HFFc6 (cell line): ENCODE results near the gene PIGX. TPM values are rescaled to one million over a fixed set of nuclear protein-coding genes. Genes with fewer than 3 reads are reported as not detected.

Source experiments
- DNase-seq: peaks from one replicate; pipeline ENCODE4 v3.0.0-alpha.2; 2018
- H3K27ac Mint-ChIP-seq: 2 replicates; pipeline ENCODE4 v1.8.0; 2020; ENCODE audit warnings: mild to moderate bottlenecking, mixed read lengths
- H3K27me3 Mint-ChIP-seq: 2 replicates; pipeline ENCODE4 v1.8.0; 2021; ENCODE audit warnings: mild to moderate bottlenecking, moderate library complexity, mixed read lengths; ENCODE audit not compliant: insufficient read depth
- H3K36me3 Mint-ChIP-seq: 2 replicates; pipeline ENCODE4 v1.8.0; 2021; ENCODE audit warnings: low read depth, mixed read lengths
- H3K4me1 Mint-ChIP-seq: 2 replicates; pipeline ENCODE4 v1.8.0; 2020; ENCODE audit warnings: low read depth, mixed read lengths
- H3K4me3 Mint-ChIP-seq: 2 replicates; pipeline ENCODE4 v1.8.0; 2020; ENCODE audit warnings: mild to moderate bottlenecking, moderate library complexity, mixed read lengths
- H3K9me3 Mint-ChIP-seq: 2 replicates; pipeline ENCODE4 v1.8.0; 2020; ENCODE audit warnings: mild to moderate bottlenecking, mixed read lengths
- total RNA-seq, 6 experiments: library from RNA; stranded (reverse); fragmentation: NEBNext Ultra II Directional; extraction: Animal tissue kit (Norgen Biotek cat#: 25700); gene quantifications; 2 replicates in 1 of 6; 3 replicates in 5 of 6; pipeline ENCODE4 v1.2.3, GENCODE V29; 2021
- TF ChIP-seq, protein P1 (sequence below): fragments of 200-600 bp; sonication (generic); IDR thresholded peaks from 2 replicates; pipeline ENCODE4 v1.5.0; 2021; ENCODE audit warnings: antibody characterized with exemption, mild to moderate bottlenecking

Gene PIGX
- total RNA-seq, 6 experiments from 2014 or later: 19.6 to 25.0 (median 24.2) TPM

DNA sequence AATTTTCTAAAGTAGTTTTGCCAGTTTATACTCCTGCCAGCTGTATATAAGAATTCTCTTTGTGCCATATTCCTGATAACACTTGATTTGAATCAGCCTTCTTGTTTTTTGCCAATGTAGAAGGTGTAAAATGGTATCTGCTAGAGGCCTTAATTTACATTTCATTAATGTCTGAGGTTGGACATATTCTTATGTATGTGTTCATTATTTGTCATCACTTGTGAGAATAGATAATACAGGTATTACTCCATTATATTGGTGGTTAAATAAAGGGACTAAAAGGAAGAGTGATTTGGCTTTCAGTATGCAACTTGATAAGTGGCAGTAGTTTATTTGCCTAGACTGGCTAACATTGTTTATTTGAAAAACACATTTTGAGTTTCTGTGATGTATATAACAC lies 53.3 kb downstream of the PIGX start:
- Mint-ChIP-seq H3K4me3 (no peak overlapping the region), H3K27ac (no peak overlapping the region), H3K27me3 (no peaks in the 10 kb centered on the region), H3K36me3 (peaks cover 19% of the 10 kb centered on the region), H3K9me3 (no peaks in the 10 kb centered on the region), H3K4me1 (no peaks in the 10 kb centered on the region)
- no peak for DNase-seq
- TF ChIP-seq, protein P1, sequence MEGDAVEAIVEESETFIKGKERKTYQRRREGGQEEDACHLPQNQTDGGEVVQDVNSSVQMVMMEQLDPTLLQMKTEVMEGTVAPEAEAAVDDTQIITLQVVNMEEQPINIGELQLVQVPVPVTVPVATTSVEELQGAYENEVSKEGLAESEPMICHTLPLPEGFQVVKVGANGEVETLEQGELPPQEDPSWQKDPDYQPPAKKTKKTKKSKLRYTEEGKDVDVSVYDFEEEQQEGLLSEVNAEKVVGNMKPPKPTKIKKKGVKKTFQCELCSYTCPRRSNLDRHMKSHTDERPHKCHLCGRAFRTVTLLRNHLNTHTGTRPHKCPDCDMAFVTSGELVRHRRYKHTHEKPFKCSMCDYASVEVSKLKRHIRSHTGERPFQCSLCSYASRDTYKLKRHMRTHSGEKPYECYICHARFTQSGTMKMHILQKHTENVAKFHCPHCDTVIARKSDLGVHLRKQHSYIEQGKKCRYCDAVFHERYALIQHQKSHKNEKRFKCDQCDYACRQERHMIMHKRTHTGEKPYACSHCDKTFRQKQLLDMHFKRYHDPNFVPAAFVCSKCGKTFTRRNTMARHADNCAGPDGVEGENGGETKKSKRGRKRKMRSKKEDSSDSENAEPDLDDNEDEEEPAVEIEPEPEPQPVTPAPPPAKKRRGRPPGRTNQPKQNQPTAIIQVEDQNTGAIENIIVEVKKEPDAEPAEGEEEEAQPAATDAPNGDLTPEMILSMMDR: no peak

DNA sequence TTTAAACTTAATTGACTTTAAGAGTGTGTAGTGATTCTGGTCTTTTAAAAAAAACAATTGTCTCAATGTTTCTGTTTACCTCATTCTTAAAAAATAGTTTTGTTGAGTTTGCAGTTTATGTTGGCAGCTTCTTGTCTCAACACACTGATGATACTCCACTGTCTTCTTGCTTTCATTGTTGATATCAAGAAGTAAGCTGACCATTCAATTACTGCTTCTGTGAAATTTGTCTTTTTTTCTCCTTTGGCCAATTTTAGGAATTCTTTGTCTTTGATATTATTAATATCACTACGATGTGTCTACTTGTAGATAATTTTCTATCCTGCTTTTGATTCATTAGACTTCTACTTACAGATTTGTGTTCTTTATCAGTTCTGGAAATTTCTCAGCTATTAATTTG lies 58.9 kb downstream of the PIGX start:
- Mint-ChIP-seq H3K36me3 (peaks cover 20% of the 10 kb centered on the region), H3K27ac (no peak overlapping the region), H3K9me3 (no peaks in the 10 kb centered on the region), H3K27me3 (no peaks in the 10 kb centered on the region; the same call in 1 of the 2 replicates), H3K4me1 (peaks cover 43% of the 10 kb centered on the region), H3K4me3 (no peak overlapping the region)
- no peak for DNase-seq
- TF ChIP-seq, protein P1: no peak

DNA sequence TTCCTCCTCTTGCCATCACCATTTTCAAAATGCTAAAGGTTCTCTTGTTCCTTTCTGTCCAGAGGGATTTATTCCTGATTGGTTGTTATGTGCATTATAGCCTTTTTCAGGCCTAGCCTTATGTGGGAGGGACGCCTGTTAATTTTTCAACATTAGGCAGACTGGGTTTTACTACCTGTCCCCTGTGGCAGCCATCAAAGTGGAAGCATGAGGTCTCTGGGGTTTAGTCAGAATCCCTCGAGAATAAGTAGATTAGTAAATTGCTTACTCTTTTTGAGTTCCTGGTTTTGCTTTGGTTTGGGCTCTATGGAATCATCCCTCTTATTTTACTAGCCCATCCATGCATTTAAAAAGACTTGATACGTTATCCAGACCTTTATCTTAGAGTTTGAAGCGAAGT lies 59.9 kb downstream of the PIGX start:
- no peaks in the 10 kb centered on the region for H3K9me3 Mint-ChIP-seq
- H3K27me3 Mint-ChIP-seq: no peaks in the 10 kb centered on the region; the same call in 1 of the 2 replicates
- no peak overlapping the region for H3K27ac Mint-ChIP-seq
- TF ChIP-seq, protein P1: no peak
- peaks cover 26% of the 10 kb centered on the region for H3K36me3 Mint-ChIP-seq
- no peak for DNase-seq
- peaks cover 44% of the 10 kb centered on the region for H3K4me1 Mint-ChIP-seq
- H3K4me3 Mint-ChIP-seq: no peak overlapping the region

DNA sequence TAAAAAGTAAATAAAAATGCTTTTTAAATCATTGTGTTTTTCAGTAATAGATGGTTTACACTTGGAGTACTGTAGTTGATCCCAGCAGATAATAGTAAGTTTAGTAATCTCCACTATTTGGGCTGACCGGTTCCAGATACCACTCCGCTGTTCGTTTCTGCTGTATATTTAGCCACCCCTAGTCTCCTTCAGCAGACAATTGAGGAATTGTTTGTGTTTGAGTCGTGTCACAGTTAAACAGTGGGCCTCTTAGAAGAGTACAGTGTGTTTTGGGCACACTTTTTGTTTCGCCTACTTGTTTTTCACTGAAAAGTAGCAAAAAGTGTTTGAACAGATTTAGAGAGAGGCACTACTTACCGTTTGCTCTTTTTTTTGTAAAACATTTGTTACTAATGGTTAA lies 60.7 kb downstream of the PIGX start:
- TF ChIP-seq, protein P1: no peak
- Mint-ChIP-seq H3K4me1 (peaks cover 48% of the 10 kb centered on the region), H3K9me3 (no peaks in the 10 kb centered on the region), H3K27me3 (no peaks in the 10 kb centered on the region; the same call in 1 of the 2 replicates), H3K27ac (no peak overlapping the region), H3K4me3 (no peak overlapping the region), H3K36me3 (peaks cover 26% of the 10 kb centered on the region)
- DNase-seq: no peak

DNA sequence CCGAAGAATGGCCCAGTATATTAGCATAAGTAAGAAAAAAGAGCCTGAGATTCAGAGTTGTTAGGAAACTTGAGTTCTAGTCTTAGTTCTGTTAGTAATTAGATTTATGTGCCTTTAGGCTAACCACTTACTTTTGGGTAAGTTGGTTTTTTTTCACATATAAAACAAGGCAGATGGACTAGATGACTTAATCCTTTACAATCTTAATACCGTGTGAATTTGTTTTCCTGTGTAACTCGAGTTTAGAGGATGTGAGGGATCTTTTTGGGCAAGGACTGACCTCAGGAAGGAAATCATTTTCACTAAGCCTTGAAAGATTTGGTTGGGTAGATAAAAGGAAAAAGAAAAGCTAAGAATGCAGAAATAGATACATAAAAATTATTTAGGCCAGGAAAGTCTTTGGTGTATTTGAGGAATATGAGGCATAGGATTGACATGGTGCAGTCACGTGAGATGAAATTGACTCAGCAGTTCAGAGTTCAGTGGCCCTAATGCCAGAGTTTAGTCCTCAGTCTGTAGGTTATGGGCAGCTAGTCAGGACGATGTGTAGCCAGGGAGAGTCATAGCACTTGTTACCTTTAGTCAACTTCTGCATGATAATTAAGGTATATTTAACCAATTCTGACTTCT lies 62.1 kb downstream of the PIGX start:
- Mint-ChIP-seq H3K9me3 (no peaks in the 10 kb centered on the region), H3K36me3 (peaks cover 26% of the 10 kb centered on the region), H3K4me3 (peak overlapping the region; percentile 46), H3K27ac (peak overlapping the region; percentile 78), H3K4me1 (peaks cover 62% of the 10 kb centered on the region), H3K27me3 (no peaks in the 10 kb centered on the region; the same call in 1 of the 2 replicates)
- TF ChIP-seq, protein P1: no peak
- DNase-seq: peak; percentile 44
